Gastroesophageal sphincter (tissue), 4 donors: ENCODE results near the gene TWIST2. TPM values are rescaled to one million over a fixed set of nuclear protein-coding genes. Genes with fewer than 3 reads are reported as not detected.

Source experiments
- ATAC-seq: fragments of 150-250 bp; one replicate; pipeline ENCODE4 v1.9.1; 2016; ENCODE audit warnings: mild to moderate bottlenecking, moderate library complexity
- H3K27ac ChIP-seq, 4 donors: fragments of 200-600 bp; sonication (generic) in 3 of 4; 1 replicate in 3 of 4; 2 replicates in 1 of 4; pipeline ENCODE4 v1.5.1; 2016 to 2019
- H3K27me3 ChIP-seq: fragments of 200-600 bp; sonication (generic); one replicate; pipeline ENCODE4 v1.5.1; 2019
- H3K36me3 ChIP-seq, 2 donors: fragments of 200-600 bp; sonication (generic); one replicate each; pipeline ENCODE4 v1.5.1; 2019; ENCODE audit warnings: control low read depth in 1 of 2
- H3K4me1 ChIP-seq, 3 donors: fragments of 200-600 bp; sonication (generic); 1 replicate in 2 of 3; 2 replicates in 1 of 3; pipeline ENCODE4 v1.5.1; 2016 to 2019; ENCODE audit warnings: control low read depth in 2 of 3
- H3K4me3 ChIP-seq, 2 donors: fragments of 200-600 bp; sonication (generic); one replicate each; pipeline ENCODE4 v1.5.1; 2019; ENCODE audit warnings: mild to moderate bottlenecking in 1 of 2, moderate library complexity in 1 of 2
- H3K9me3 ChIP-seq, 3 donors: fragments of 200-600 bp; sonication (generic); one replicate each; pipeline ENCODE4 v1.5.1; 2017 to 2019; ENCODE audit warnings: control low read depth in 2 of 3
- EP300 ChIP-seq: sonication (generic); formaldehyde crosslinking; IDR thresholded peaks from one replicate; pipeline ENCODE4 v1.6.1; 2017; ENCODE audit warnings: antibody characterized with exemption, mild to moderate bottlenecking
- POLR2A ChIP-seq, 2 donors: fragments of 450-650 bp; IDR thresholded peaks; one replicate each; pipeline ENCODE4 v1.6.1; 2017; ENCODE audit warnings: antibody characterized with exemption in 2 of 2, mild to moderate bottlenecking in 2 of 2, moderate library complexity in 1 of 2
- POLR2AphosphoS5 ChIP-seq: sonication (generic); formaldehyde crosslinking; IDR thresholded peaks from one replicate; pipeline ENCODE4 v1.6.1; 2017; ENCODE audit warnings: antibody characterized with exemption
- WGBS, 2 donors: methylation state at CpG; one replicate each; pipeline ENCODE4 v1.1.5; 2018; ENCODE audit warnings: low coverage in 1 of 2; 5-methylcytosine and 5-hydroxymethylcytosine counted together
- total RNA-seq, 4 donors: library from RNA; depleted of rRNA; stranded (reverse); fragments of >200 nt; gene quantifications; one replicate each; pipeline ENCODE4 v1.1.0, GENCODE V29; 2016
- TF ChIP-seq, protein P1 (sequence below), 4 experiments: fragments of 200-600 bp in 2 of 4; fragments of 450-650 bp in 2 of 4; sonication (generic) in 1 of 4; IDR thresholded peaks; one replicate each; pipeline ENCODE4 v1.5.1; 2017 to 2019; ENCODE audit warnings: antibody characterized with exemption in 4 of 4, mild to moderate bottlenecking in 2 of 4, moderate library complexity in 2 of 4

The TWIST2 gene
- total RNA-seq, 4 donors from 2014 or later = 17.7 to 69.6 (median 45.2) TPM

DNA sequence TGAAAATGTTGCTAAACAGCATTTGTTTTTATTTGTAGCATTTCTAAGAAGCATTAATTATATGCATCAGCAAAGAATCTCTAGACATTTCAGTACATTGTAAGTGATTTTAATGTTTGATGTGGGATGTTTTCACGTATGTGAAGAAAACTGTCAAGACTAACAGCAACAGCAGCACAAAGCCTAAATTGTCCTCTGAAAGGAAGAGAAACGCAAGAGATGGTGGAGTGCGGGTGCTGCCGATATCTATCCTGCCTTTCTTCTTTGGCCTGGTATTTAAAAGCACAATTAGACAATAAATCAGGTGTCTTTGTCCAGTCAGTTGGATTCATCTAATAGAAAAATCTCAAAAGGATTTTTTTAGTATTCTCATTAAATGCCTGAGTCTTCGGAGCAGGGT, 3.1 kb downstream of the TWIST2 start:
- Histone ChIP-seq H3K27me3 (peaks cover 52% of the 10 kb centered on the region), H3K4me3 (no peak overlapping the region), H3K27ac (no peak overlapping the region), H3K36me3 (no peaks in the 10 kb centered on the region), H3K9me3 (no peaks in the 10 kb centered on the region), H3K4me1 (peaks cover 0 to 61% (median 0%) of the 10 kb centered on the region in 3 donors)
- ATAC-seq = no peak
- WGBS, 2 donors = 71 to 73% methylated on average over 5 of the region's 5 CpGs
- TF ChIP-seq EP300 (no peak), POLR2AphosphoS5 (no peak), POLR2A (IDR thresholded peaks at IDR 0.05) (no peak)
- TF ChIP-seq, protein P1, sequence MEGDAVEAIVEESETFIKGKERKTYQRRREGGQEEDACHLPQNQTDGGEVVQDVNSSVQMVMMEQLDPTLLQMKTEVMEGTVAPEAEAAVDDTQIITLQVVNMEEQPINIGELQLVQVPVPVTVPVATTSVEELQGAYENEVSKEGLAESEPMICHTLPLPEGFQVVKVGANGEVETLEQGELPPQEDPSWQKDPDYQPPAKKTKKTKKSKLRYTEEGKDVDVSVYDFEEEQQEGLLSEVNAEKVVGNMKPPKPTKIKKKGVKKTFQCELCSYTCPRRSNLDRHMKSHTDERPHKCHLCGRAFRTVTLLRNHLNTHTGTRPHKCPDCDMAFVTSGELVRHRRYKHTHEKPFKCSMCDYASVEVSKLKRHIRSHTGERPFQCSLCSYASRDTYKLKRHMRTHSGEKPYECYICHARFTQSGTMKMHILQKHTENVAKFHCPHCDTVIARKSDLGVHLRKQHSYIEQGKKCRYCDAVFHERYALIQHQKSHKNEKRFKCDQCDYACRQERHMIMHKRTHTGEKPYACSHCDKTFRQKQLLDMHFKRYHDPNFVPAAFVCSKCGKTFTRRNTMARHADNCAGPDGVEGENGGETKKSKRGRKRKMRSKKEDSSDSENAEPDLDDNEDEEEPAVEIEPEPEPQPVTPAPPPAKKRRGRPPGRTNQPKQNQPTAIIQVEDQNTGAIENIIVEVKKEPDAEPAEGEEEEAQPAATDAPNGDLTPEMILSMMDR (IDR thresholded peaks at IDR 0.05) = no peak

DNA sequence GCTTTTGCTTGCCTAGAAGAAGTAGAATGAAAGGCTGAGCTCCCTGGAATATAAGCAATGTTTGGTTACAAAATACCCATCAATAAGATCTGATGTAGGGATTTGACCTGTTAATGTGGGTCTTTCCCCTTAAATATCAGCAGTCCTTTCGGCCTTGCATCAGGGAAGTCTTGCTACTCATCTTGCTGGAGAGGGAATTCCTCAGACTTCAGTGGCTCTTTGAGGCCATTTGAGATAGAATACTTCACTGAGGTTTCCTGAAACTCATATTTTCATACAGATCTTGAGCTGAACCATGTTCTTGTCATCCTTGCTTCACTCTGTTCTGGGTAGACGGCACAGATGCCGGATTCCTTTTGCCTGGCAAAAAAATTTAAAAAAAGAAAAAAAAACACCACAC, 3.9 kb downstream of the TWIST2 start:
- Histone ChIP-seq H3K27me3 (peaks cover 45% of the 10 kb centered on the region), H3K9me3 (no peaks in the 10 kb centered on the region), H3K27ac (peak overlapping the region in 2 of 4 donors; percentile 12 to 29), H3K36me3 (no peaks in the 10 kb centered on the region), H3K4me1 (peaks cover 0 to 53% (median 0%) of the 10 kb centered on the region in 3 donors), H3K4me3 (no peak overlapping the region)
- ATAC-seq = no peak
- WGBS, 2 donors = 47 to 73% methylated on average over 3 of the region's 3 CpGs
- TF ChIP-seq POLR2A (IDR thresholded peaks at IDR 0.05) = no peak
- TF ChIP-seq POLR2AphosphoS5 = no peak
- no peak for TF ChIP-seq EP300
- TF ChIP-seq, protein P1 (IDR thresholded peaks at IDR 0.05) = no peak

DNA sequence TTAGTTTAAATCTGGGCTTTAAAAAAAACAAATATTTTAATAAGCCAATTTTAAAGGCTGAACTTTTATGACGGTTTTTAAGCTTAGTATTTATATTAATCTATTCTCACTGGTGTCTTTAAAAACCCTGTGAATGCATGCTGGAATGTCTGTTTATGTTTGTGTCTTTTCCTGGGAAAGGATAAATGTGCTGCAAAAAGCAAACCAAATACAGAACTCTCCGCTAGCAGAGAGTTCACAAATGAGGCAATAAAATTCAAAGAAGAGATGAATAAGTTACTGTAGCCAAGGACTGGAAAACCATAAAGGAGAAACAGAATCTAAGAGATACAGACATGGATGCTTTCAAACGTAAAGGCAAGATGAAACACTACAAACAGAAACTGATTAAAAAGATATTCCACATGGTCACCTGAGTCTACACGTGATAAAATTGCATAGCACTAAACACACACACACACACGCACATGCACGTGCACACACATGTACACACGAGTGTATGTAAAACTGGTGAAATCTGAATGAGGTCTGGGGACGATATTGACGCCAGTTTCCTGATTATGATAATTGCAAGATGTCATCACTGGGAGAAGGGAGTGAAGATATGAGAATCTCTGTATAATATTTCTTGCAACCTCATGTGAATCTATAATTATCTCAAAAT, 4.5 kb downstream of the TWIST2 start:
- peaks cover 39% of the 10 kb centered on the region for H3K27me3 ChIP-seq
- H3K4me1 ChIP-seq = peaks cover 0 to 48% (median 0%) of the 10 kb centered on the region in 3 donors
- no peaks in the 10 kb centered on the region for H3K9me3 ChIP-seq
- TF ChIP-seq POLR2AphosphoS5 (no peak), EP300 (no peak), POLR2A (IDR thresholded peaks at IDR 0.05) (no peak)
- TF ChIP-seq, protein P1 (IDR thresholded peaks at IDR 0.05) = no peak
- no peaks in the 10 kb centered on the region for H3K36me3 ChIP-seq
- H3K27ac ChIP-seq = peak overlapping the region in 1 of 4 donors; percentile 12
- WGBS, 2 donors = 31 to 57% methylated on average over 8 to 9 of the region's 9 CpGs
- no peak for ATAC-seq
- no peak overlapping the region for H3K4me3 ChIP-seq

DNA sequence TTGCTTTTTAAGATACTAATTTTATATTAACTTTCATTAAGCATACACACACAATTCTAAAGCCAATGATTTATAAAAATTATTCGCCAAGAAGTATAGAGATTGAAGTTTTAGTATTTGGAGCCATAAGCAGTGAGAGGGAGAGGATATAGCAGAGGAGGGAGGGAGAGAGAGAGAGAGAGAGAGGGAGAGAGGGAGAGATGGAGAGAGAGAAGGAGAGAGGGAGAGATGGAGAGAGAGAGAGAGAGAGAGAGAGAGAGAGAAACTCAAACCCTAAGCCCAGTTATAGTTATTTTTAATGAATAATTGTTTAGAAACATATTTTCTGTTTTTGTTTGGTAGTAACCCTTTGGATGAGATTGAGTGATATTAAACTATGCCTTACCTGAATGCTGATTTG, 5.3 kb downstream of the TWIST2 start:
- 88% methylated on average over 1 of the region's 1 CpG; no CpG with 5 or more reads in 1 of the 2 donors for WGBS, 2 donors
- no peaks in the 10 kb centered on the region for H3K9me3 ChIP-seq
- TF ChIP-seq, protein P1 (IDR thresholded peaks at IDR 0.05) = no peak
- TF ChIP-seq EP300 (no peak), POLR2A (IDR thresholded peaks at IDR 0.05) (no peak), POLR2AphosphoS5 (no peak)
- H3K27me3 ChIP-seq = peaks cover 30% of the 10 kb centered on the region
- no peak overlapping the region for H3K4me3 ChIP-seq
- no peak for ATAC-seq
- peaks cover 0 to 39% (median 0%) of the 10 kb centered on the region in 3 donors for H3K4me1 ChIP-seq
- H3K27ac ChIP-seq = no peak overlapping the region
- no peaks in the 10 kb centered on the region for H3K36me3 ChIP-seq

DNA sequence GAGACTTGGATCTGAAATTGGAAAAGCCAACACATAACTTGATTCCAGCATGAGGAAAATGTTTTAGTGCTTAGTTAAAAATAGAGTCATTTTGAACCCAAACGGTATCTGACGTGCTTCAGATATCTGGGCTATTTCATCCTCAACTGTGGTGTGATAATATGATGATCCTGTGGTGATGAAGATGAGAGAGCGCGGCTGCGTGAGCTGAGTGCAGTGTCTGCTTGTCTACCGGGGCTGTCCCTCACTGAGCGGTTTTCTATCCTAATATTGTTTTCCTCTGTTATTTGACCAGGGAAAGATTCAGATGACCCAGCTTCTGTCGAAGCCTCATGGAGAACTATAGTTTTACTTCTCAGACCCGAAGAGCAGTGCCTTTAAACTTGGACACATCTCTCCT, 5.8 kb downstream of the TWIST2 start:
- ATAC-seq = no peak
- Histone ChIP-seq H3K4me1 (peaks cover 0 to 34% (median 0%) of the 10 kb centered on the region in 3 donors), H3K27ac (no peak overlapping the region), H3K27me3 (peaks cover 25% of the 10 kb centered on the region), H3K36me3 (no peaks in the 10 kb centered on the region), H3K4me3 (no peak overlapping the region), H3K9me3 (no peaks in the 10 kb centered on the region)
- WGBS, 2 donors = 56 to 85% methylated on average over 9 of the region's 9 CpGs
- TF ChIP-seq POLR2A (IDR thresholded peaks at IDR 0.05) = no peak
